ENCODE data around the gene CCDC50.

CCDC50 gene

DNA sequence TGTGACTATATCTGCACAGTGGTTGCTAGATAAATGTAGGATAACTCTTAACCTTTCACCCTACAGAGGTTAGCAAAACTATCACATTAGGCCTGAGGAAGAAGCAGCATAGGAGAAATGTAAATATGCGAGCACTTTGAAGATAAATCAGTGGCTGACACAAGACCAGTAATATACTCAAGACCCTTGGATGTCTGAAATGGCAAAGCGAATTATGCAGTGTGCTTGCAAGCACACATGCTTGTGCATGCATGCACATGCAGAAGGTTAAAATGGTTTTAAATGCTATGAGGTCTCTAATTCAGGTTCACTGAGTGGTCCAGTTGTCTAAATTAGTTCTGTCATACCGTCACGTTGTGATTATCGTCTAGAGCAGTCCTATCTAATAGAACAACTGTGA is 14.7 kb downstream of the CCDC50 start:
- Histone ChIP-seq H3K4me3 (ENCODE audit: low read length) (no peak overlapping the region), H3K4me2 (ENCODE audit: low read length) (no peak overlapping the region), H4K5ac (ENCODE audit: low read length) (no peak overlapping the region), H2BK15ac (replicated peaks; ENCODE audit: low read depth) (no peak overlapping the region), H2BK5ac (ENCODE audit: low read length) (no peak overlapping the region), H3K4ac (ENCODE audit: low read depth, low read length) (no peak overlapping the region), H2BK120ac (ENCODE audit: low read depth, low read length) (no peak overlapping the region), H4K8ac (ENCODE audit: low read depth, low read length) (no peak overlapping the region), H2AK5ac (ENCODE audit: low read length) (no peak overlapping the region), H3K18ac (ENCODE audit: low read length) (no peak overlapping the region), H3K4me1 (ENCODE audit: control insufficient read depth, low read depth, low read length) (no peaks in the 10 kb centered on the region), H3K9ac (ENCODE audit: low read length) (no peak overlapping the region), H3K23ac (ENCODE audit: low read length) (no peak overlapping the region), H3K79me2 (ENCODE audit: control insufficient read depth, insufficient read depth, low read length) (peaks cover 16% of the 10 kb centered on the region), H3K27ac (ENCODE audit: low read depth, low read length) (no peak overlapping the region), H3K27me3 (ENCODE audit: insufficient read depth, low read length, poor library complexity) (no peaks in the 10 kb centered on the region), H3K56ac (ENCODE audit: low read length) (no peak overlapping the region), H3K36me3 (ENCODE audit: control insufficient read depth, insufficient read depth, low read length) (no peaks in the 10 kb centered on the region), H3K79me1 (ENCODE audit: low read length) (peaks cover 4% of the 10 kb centered on the region)
- DNase-seq: no peak
- no CpG with 5 or more reads among the region's 5 CpGs for WGBS (ENCODE audit: extremely low coverage, insufficient coverage, low lambda C conversion rate)

DNA sequence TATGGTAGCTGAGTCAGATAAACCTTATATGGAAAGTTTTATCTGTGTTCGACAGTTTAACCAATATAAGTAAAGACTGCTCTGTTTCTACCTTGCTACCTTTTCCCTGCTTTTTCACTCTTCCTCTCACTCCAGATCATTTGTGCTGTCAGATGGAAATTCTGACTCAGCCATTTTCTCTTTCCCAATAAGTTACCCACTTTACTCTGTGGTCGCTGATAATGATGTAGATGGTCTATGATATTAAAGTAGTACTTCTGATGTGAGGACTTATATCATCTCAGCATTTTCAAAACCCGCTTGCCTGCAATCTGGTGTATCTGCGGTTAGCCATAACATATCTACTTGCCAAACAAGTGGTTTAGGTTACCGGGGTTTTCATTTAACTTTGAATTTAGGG is 16.1 kb downstream of the CCDC50 start:
- Histone ChIP-seq H3K36me3 (ENCODE audit: control insufficient read depth, insufficient read depth, low read length) (no peaks in the 10 kb centered on the region), H3K27ac (ENCODE audit: low read depth, low read length) (no peak overlapping the region), H2BK120ac (ENCODE audit: low read depth, low read length) (no peak overlapping the region), H3K79me2 (ENCODE audit: control insufficient read depth, insufficient read depth, low read length) (peaks cover 12% of the 10 kb centered on the region), H3K27me3 (ENCODE audit: insufficient read depth, low read length, poor library complexity) (no peaks in the 10 kb centered on the region), H4K8ac (ENCODE audit: low read depth, low read length) (no peak overlapping the region), H2AK5ac (ENCODE audit: low read length) (no peak overlapping the region), H3K9ac (ENCODE audit: low read length) (no peak overlapping the region), H3K4ac (ENCODE audit: low read depth, low read length) (no peak overlapping the region), H3K18ac (ENCODE audit: low read length) (no peak overlapping the region), H3K56ac (ENCODE audit: low read length) (no peak overlapping the region), H3K79me1 (ENCODE audit: low read length) (peaks cover 4% of the 10 kb centered on the region), H4K5ac (ENCODE audit: low read length) (no peak overlapping the region), H3K4me1 (ENCODE audit: control insufficient read depth, low read depth, low read length) (no peaks in the 10 kb centered on the region), H3K4me3 (ENCODE audit: low read length) (no peak overlapping the region), H2BK5ac (ENCODE audit: low read length) (no peak overlapping the region), H3K23ac (ENCODE audit: low read length) (no peak overlapping the region), H2BK15ac (replicated peaks; ENCODE audit: low read depth) (no peak overlapping the region), H3K4me2 (ENCODE audit: low read length) (no peak overlapping the region)
- no CpG with 5 or more reads among the region's 5 CpGs for WGBS (ENCODE audit: extremely low coverage, insufficient coverage, low lambda C conversion rate)
- DNase-seq: no peak

DNA sequence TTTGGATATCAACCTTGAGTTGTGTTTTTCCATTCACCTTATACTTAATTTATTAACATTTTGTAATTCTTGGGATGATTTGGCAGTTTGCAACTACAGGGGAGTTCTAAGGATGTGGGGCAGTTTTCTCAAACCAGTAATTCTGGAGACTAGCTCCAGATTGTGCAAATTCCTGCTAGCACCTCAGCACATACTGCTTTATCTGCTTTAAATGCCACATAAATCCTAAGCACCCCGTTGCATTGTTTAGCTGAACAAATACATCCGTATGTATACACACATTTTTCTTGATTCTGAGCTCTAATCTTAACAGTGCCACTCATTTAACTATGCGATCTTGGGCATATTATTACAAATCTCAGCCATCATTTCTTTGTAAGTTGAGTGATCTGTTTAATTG is 18.0 kb downstream of the CCDC50 start:
- H2AK5ac ChIP-seq (ENCODE audit: low read length): no peak overlapping the region
- peaks cover 4% of the 10 kb centered on the region for H3K79me1 ChIP-seq (ENCODE audit: low read length)
- H3K56ac ChIP-seq (ENCODE audit: low read length): no peak overlapping the region
- H3K4me3 ChIP-seq (ENCODE audit: low read length): no peak overlapping the region
- H3K4me1 ChIP-seq (ENCODE audit: control insufficient read depth, low read depth, low read length): no peaks in the 10 kb centered on the region
- no peak overlapping the region for H3K4me2 ChIP-seq (ENCODE audit: low read length)
- no peak overlapping the region for H2BK15ac ChIP-seq (replicated peaks; ENCODE audit: low read depth)
- no peak overlapping the region for H4K8ac ChIP-seq (ENCODE audit: low read depth, low read length)
- H3K36me3 ChIP-seq (ENCODE audit: control insufficient read depth, insufficient read depth, low read length): no peaks in the 10 kb centered on the region
- no peak overlapping the region for H3K23ac ChIP-seq (ENCODE audit: low read length)
- no peaks in the 10 kb centered on the region for H3K27me3 ChIP-seq (ENCODE audit: insufficient read depth, low read length, poor library complexity)
- H3K4ac ChIP-seq (ENCODE audit: low read depth, low read length): no peak overlapping the region
- H3K18ac ChIP-seq (ENCODE audit: low read length): no peak overlapping the region
- peaks cover 8% of the 10 kb centered on the region for H3K79me2 ChIP-seq (ENCODE audit: control insufficient read depth, insufficient read depth, low read length)
- no peak for DNase-seq
- H3K27ac ChIP-seq (ENCODE audit: low read depth, low read length): no peak overlapping the region
- H2BK5ac ChIP-seq (ENCODE audit: low read length): no peak overlapping the region
- H4K5ac ChIP-seq (ENCODE audit: low read length): no peak overlapping the region
- H2BK120ac ChIP-seq (ENCODE audit: low read depth, low read length): no peak overlapping the region
- no peak overlapping the region for H3K9ac ChIP-seq (ENCODE audit: low read length)
- WGBS (ENCODE audit: extremely low coverage, insufficient coverage, low lambda C conversion rate): no CpG with 5 or more reads among the region's 3 CpGs

DNA sequence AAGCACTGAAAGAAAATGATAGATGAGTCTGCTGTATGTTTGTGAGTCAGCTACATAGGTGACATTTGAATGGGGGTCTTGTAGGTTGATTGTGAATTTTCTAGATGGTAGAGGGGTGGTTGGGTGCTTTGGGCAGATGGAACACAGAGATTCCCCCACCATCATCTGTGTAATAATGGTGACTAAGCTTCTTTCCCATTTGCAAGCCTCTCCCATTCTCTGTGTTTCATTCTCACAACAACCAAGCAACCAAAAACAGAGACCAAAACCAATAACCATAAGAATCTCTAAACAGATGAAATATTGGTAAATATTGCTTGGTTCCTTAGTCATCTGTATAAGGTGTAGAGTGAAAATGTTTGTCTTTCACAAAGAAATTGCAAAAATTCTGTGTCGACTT is 18.9 kb downstream of the CCDC50 start:
- Histone ChIP-seq H3K79me1 (ENCODE audit: low read length) (peaks cover 4% of the 10 kb centered on the region), H4K8ac (ENCODE audit: low read depth, low read length) (no peak overlapping the region), H3K56ac (ENCODE audit: low read length) (no peak overlapping the region), H2BK120ac (ENCODE audit: low read depth, low read length) (no peak overlapping the region), H3K4me2 (ENCODE audit: low read length) (no peak overlapping the region), H4K5ac (ENCODE audit: low read length) (no peak overlapping the region), H3K79me2 (ENCODE audit: control insufficient read depth, insufficient read depth, low read length) (peaks cover 6% of the 10 kb centered on the region), H3K27ac (ENCODE audit: low read depth, low read length) (no peak overlapping the region), H3K23ac (ENCODE audit: low read length) (no peak overlapping the region), H3K4ac (ENCODE audit: low read depth, low read length) (no peak overlapping the region), H3K9ac (ENCODE audit: low read length) (no peak overlapping the region), H3K4me1 (ENCODE audit: control insufficient read depth, low read depth, low read length) (no peaks in the 10 kb centered on the region), H3K4me3 (ENCODE audit: low read length) (no peak overlapping the region), H2BK5ac (ENCODE audit: low read length) (no peak overlapping the region), H3K27me3 (ENCODE audit: insufficient read depth, low read length, poor library complexity) (no peaks in the 10 kb centered on the region), H2AK5ac (ENCODE audit: low read length) (no peak overlapping the region), H3K18ac (ENCODE audit: low read length) (no peak overlapping the region), H2BK15ac (replicated peaks; ENCODE audit: low read depth) (no peak overlapping the region), H3K36me3 (ENCODE audit: control insufficient read depth, insufficient read depth, low read length) (no peaks in the 10 kb centered on the region)
- DNase-seq: no peak
- WGBS (ENCODE audit: extremely low coverage, insufficient coverage, low lambda C conversion rate): no CpG with 5 or more reads among the region's 1 CpG

DNA sequence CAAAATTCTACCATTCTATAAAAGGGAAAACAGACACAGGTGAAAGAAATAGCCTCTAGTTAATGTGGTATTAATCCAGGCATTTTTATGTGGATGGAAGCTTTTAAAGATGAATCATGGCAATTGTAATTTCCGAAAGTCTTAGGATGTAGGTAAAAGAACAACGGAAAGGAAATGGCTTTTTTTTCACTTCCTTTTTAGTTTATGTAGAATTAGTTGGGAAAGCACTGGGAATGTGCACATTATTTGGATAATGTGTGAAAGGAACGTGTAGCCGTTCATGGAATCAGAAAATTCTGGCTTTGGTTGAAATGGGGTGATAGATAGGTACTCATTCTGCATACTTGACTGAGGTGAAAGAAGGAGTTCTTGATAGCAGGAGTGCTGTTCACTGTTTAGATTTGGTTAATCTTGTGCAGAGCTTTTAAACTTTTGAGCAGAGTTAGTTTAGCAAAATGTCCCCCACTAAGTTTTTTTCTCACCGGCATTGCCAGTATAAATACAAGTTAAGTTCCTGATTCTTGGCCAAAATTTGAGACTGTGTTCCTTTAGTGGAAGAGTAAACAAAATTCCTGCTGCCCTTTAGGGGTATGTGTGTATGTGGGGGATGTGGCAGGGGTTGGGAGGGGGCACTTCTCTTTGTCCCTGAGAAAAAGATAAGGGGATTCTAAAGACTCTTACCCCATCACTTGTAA is 21.3 kb downstream of the CCDC50 start:
- Histone ChIP-seq H3K9ac (ENCODE audit: low read length) (no peak overlapping the region), H3K4me2 (ENCODE audit: low read length) (no peak overlapping the region), H2BK5ac (ENCODE audit: low read length) (no peak overlapping the region), H3K18ac (ENCODE audit: low read length) (no peak overlapping the region), H3K4me1 (ENCODE audit: control insufficient read depth, low read depth, low read length) (no peaks in the 10 kb centered on the region), H3K79me2 (ENCODE audit: control insufficient read depth, insufficient read depth, low read length) (peaks cover 2% of the 10 kb centered on the region), H3K27ac (ENCODE audit: low read depth, low read length) (no peak overlapping the region), H3K4me3 (ENCODE audit: low read length) (no peak overlapping the region), H2AK5ac (ENCODE audit: low read length) (no peak overlapping the region), H3K56ac (ENCODE audit: low read length) (no peak overlapping the region), H2BK120ac (ENCODE audit: low read depth, low read length) (no peak overlapping the region), H4K5ac (ENCODE audit: low read length) (no peak overlapping the region), H3K36me3 (ENCODE audit: control insufficient read depth, insufficient read depth, low read length) (no peaks in the 10 kb centered on the region), H3K79me1 (ENCODE audit: low read length) (no peaks in the 10 kb centered on the region), H2BK15ac (replicated peaks; ENCODE audit: low read depth) (no peak overlapping the region), H3K23ac (ENCODE audit: low read length) (no peak overlapping the region), H3K27me3 (ENCODE audit: insufficient read depth, low read length, poor library complexity) (no peaks in the 10 kb centered on the region), H3K4ac (ENCODE audit: low read depth, low read length) (no peak overlapping the region), H4K8ac (ENCODE audit: low read depth, low read length) (no peak overlapping the region)
- no peak for DNase-seq
- no CpG with 5 or more reads among the region's 5 CpGs for WGBS (ENCODE audit: extremely low coverage, insufficient coverage, low lambda C conversion rate)

DNA sequence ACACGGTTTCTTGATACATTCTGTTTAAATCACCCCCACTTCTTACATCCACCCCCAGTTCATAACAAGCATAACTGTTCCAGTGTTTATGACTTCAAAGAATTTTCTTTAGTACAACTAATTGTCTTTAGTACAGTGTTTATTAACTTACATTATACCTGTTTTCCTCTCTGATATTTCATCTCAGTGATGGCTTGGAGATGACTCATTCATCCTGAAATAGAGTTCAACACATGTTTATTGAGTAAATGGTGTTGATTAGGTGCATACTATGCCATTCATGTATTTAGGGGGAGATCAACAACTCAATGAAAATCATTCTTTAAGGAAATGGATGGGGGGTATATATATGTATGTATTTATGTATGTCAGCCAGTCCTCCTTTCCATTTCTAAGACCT is 22.8 kb downstream of the CCDC50 start:
- no peak overlapping the region for H3K9ac ChIP-seq (ENCODE audit: low read length)
- no peak overlapping the region for H3K23ac ChIP-seq (ENCODE audit: low read length)
- no peak for DNase-seq
- peaks cover 1% of the 10 kb centered on the region for H3K79me1 ChIP-seq (ENCODE audit: low read length)
- H3K79me2 ChIP-seq (ENCODE audit: control insufficient read depth, insufficient read depth, low read length): no peaks in the 10 kb centered on the region
- H4K5ac ChIP-seq (ENCODE audit: low read length): no peak overlapping the region
- H2AK5ac ChIP-seq (ENCODE audit: low read length): no peak overlapping the region
- no peak overlapping the region for H3K4me3 ChIP-seq (ENCODE audit: low read length)
- H3K4me1 ChIP-seq (ENCODE audit: control insufficient read depth, low read depth, low read length): peaks cover 10% of the 10 kb centered on the region
- H3K4ac ChIP-seq (ENCODE audit: low read depth, low read length): no peak overlapping the region
- no CpG with 5 or more reads among the region's 1 CpG for WGBS (ENCODE audit: extremely low coverage, insufficient coverage, low lambda C conversion rate)
- no peak overlapping the region for H4K8ac ChIP-seq (ENCODE audit: low read depth, low read length)
- H3K36me3 ChIP-seq (ENCODE audit: control insufficient read depth, insufficient read depth, low read length): no peaks in the 10 kb centered on the region
- no peak overlapping the region for H3K56ac ChIP-seq (ENCODE audit: low read length)
- no peaks in the 10 kb centered on the region for H3K27me3 ChIP-seq (ENCODE audit: insufficient read depth, low read length, poor library complexity)
- no peak overlapping the region for H2BK5ac ChIP-seq (ENCODE audit: low read length)
- no peak overlapping the region for H3K4me2 ChIP-seq (ENCODE audit: low read length)
- no peak overlapping the region for H3K27ac ChIP-seq (ENCODE audit: low read depth, low read length)
- H2BK15ac ChIP-seq (replicated peaks; ENCODE audit: low read depth): no peak overlapping the region
- no peak overlapping the region for H2BK120ac ChIP-seq (ENCODE audit: low read depth, low read length)
- H3K18ac ChIP-seq (ENCODE audit: low read length): no peak overlapping the region
